ENCODE measurements around the gene ANKRD12. TPM values are rescaled to one million over a fixed set of nuclear protein-coding genes. Genes with fewer than 3 reads are reported as not detected.

ANKRD12 gene
- total and polyA plus RNA-seq, 2 experiments from 2014 or later: 23.9 to 92.4 TPM

DNA sequence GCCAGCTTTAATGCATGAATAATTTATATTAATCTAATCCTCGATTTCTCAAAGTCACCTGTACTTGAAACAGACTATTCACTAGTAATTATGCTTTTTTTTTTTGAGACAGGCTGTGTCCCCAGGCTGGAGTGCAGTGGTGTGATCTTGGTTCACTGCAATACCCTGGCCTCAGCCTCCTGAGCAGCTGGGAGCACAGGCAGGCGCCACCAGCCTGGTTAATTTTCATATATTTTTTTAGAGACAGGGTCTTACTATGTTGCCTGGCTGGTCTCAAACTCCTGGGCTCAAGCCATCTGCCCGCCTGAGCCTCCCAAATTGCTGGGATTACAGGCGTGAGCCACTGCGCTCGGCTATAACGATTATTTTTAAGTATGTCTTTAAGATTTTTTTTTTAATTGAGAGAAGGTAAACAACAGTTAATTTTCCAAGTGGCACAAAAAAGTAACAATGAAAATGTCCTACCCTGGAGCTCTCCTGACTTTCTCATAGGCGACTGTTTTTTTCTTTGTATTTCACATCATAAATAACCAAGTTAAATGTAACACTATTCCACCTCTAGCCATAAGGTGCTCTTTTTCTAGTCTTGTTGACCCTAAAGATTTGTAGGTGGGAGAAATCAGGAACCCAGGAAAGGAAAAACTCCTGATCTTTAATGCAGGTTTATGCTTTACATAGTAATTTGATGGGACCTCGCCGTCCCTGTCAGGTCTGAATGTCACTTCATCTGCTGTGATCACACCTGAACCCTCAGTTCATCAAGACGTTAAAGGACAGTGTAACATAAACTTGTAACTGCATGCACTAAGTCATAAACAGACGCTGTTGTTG, 1.3 kb upstream of the ANKRD12 start:
- Histone ChIP-seq H3K27ac (ENCODE audit: low read depth) (peak overlapping the region; percentile 94), H3K9me2 (ENCODE audit: insufficient read depth) (no peaks in the 10 kb centered on the region), H3K4me2 (peak overlapping the region; percentile 75), H3K36me3 (ENCODE audit: insufficient read depth) (no peaks in the 10 kb centered on the region; the same call in 1 of the 2 replicates), H4K20me1 (replicated peaks; ENCODE audit: insufficient read depth) (0 out of 2 replicates have a peak, but pooled peaks cover 3% of the 10 kb centered on the region), H3K4me1 (ENCODE audit: insufficient read depth) (peaks cover 15% of the 10 kb centered on the region; the same call in 1 of the 2 replicates), H3F3A (replicated peaks; ENCODE audit: low read depth) (peaks cover 10% of the 10 kb centered on the region), H2AFZ (no peak overlapping the region), H3K27me3 (ENCODE audit: insufficient read depth) (no peaks in the 10 kb centered on the region), H3K79me2 (replicated peaks; ENCODE audit: insufficient read depth) (peaks cover 40% of the 10 kb centered on the region), H3K4me3 (peak overlapping the region; percentile 81)
- Mint-ChIP-seq H3K9me3 (no peaks in the 10 kb centered on the region), H3K4me3 (peak overlapping the region; percentile 96), H3K27ac (peak overlapping the region; percentile 93), H3K27me3 (ENCODE audit: insufficient read depth, low read depth, poor library complexity) (peaks cover 13% of the 10 kb centered on the region), H3K4me1 (peaks cover 21% of the 10 kb centered on the region), H3K36me3 (ENCODE audit: low read depth) (peaks cover 34% of the 10 kb centered on the region)
- DNase-seq (ENCODE audit: low spot score) (no peak), ATAC-seq (no peak)
- no peak for TF ChIP-seq JUNB (IDR thresholded peaks at IDR 0.05; ENCODE audit: unreplicated experiment)
- TF ChIP-seq ZNF114 (CRISPR knock-in tag; IDR thresholded peaks at IDR 0.05): no peak
- TF ChIP-seq CREB1 (CRISPR knock-in tag; IDR thresholded peaks at IDR 0.05; ENCODE audit: low read depth): no peak
- TF ChIP-seq, protein P1, sequence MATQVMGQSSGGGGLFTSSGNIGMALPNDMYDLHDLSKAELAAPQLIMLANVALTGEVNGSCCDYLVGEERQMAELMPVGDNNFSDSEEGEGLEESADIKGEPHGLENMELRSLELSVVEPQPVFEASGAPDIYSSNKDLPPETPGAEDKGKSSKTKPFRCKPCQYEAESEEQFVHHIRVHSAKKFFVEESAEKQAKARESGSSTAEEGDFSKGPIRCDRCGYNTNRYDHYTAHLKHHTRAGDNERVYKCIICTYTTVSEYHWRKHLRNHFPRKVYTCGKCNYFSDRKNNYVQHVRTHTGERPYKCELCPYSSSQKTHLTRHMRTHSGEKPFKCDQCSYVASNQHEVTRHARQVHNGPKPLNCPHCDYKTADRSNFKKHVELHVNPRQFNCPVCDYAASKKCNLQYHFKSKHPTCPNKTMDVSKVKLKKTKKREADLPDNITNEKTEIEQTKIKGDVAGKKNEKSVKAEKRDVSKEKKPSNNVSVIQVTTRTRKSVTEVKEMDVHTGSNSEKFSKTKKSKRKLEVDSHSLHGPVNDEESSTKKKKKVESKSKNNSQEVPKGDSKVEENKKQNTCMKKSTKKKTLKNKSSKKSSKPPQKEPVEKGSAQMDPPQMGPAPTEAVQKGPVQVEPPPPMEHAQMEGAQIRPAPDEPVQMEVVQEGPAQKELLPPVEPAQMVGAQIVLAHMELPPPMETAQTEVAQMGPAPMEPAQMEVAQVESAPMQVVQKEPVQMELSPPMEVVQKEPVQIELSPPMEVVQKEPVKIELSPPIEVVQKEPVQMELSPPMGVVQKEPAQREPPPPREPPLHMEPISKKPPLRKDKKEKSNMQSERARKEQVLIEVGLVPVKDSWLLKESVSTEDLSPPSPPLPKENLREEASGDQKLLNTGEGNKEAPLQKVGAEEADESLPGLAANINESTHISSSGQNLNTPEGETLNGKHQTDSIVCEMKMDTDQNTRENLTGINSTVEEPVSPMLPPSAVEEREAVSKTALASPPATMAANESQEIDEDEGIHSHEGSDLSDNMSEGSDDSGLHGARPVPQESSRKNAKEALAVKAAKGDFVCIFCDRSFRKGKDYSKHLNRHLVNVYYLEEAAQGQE (IDR thresholded peaks at IDR 0.05; ENCODE audit: unreplicated experiment): no peak
- no peak for TF ChIP-seq EZH2 (IDR thresholded peaks at IDR 0.05; ENCODE audit: low read depth, unreplicated experiment)
- TF ChIP-seq NANOG (IDR thresholded peaks at IDR 0.05; ENCODE audit: borderline replicate concordance): no peak
- TF ChIP-seq STAT1 (IDR thresholded peaks at IDR 0.05; ENCODE audit: unreplicated experiment): no peak

DNA sequence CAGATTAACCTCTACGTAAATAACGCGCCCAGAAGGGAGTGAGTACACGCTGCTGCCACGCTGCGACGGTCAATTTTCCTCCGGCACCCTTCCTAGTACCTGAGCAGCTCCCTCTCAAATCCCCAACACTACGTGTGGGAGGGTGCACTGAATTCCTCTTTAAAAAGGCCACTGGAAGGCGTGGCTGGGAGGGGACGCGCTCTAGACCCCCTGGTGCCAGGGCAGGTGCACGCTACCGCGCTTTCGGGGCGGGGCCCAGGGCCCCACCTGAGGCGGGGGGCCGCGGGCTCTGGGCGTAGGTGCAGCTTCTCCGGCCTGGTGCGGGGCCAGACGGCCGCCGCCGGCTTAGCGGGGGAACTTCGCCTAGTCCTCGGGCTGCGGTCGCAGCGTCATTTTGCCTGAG, 668 bp upstream of the ANKRD12 start:
- peak overlapping the region; percentile 72; the same call in 1 of the 2 replicates for H2AFZ ChIP-seq

More for the DNA sequence above, 668 bp upstream of the ANKRD12 start:
- peak overlapping the region; percentile 75 for H3K4me2 ChIP-seq
- H3K4me3 ChIP-seq: peak overlapping the region; percentile 81
- Mint-ChIP-seq H3K4me3 (peak overlapping the region; percentile 96), H3K9me3 (no peaks in the 10 kb centered on the region), H3K36me3 (ENCODE audit: low read depth) (peaks cover 30% of the 10 kb centered on the region), H3K27ac (peak overlapping the region; percentile 99), H3K27me3 (ENCODE audit: insufficient read depth, low read depth, poor library complexity) (peaks cover 13% of the 10 kb centered on the region), H3K4me1 (peaks cover 25% of the 10 kb centered on the region)
- ATAC-seq: peak; percentile 83
- no peaks in the 10 kb centered on the region for H3K27me3 ChIP-seq (ENCODE audit: insufficient read depth)
- DNase-seq (ENCODE audit: low spot score): peak; percentile 93
- peak; percentile 68 for TF ChIP-seq POLR2AphosphoS5 (IDR thresholded peaks at IDR 0.05; ENCODE audit: low read depth)
- no peak for TF ChIP-seq JUNB (IDR thresholded peaks at IDR 0.05; ENCODE audit: unreplicated experiment)
- no peak for TF ChIP-seq EZH2 (IDR thresholded peaks at IDR 0.05; ENCODE audit: low read depth, unreplicated experiment)
- TF ChIP-seq, protein P1 (IDR thresholded peaks at IDR 0.05; ENCODE audit: unreplicated experiment): no peak
- TF ChIP-seq NANOG (IDR thresholded peaks at IDR 0.05; ENCODE audit: borderline replicate concordance): no peak
- no peak for TF ChIP-seq CREB1 (CRISPR knock-in tag; IDR thresholded peaks at IDR 0.05; ENCODE audit: low read depth)
- TF ChIP-seq, protein P2, sequence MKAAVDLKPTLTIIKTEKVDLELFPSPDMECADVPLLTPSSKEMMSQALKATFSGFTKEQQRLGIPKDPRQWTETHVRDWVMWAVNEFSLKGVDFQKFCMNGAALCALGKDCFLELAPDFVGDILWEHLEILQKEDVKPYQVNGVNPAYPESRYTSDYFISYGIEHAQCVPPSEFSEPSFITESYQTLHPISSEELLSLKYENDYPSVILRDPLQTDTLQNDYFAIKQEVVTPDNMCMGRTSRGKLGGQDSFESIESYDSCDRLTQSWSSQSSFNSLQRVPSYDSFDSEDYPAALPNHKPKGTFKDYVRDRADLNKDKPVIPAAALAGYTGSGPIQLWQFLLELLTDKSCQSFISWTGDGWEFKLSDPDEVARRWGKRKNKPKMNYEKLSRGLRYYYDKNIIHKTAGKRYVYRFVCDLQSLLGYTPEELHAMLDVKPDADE (IDR thresholded peaks at IDR 0.05): no peak
- peaks cover 15% of the 10 kb centered on the region; the same call in 1 of the 2 replicates for H3K4me1 ChIP-seq (ENCODE audit: insufficient read depth)
- H3F3A ChIP-seq (replicated peaks; ENCODE audit: low read depth): peaks cover 10% of the 10 kb centered on the region
- no peaks in the 10 kb centered on the region; the same call in 1 of the 2 replicates for H3K36me3 ChIP-seq (ENCODE audit: insufficient read depth)
- H3K79me2 ChIP-seq (replicated peaks; ENCODE audit: insufficient read depth): peaks cover 46% of the 10 kb centered on the region
- H3K27ac ChIP-seq (ENCODE audit: low read depth): peak overlapping the region; percentile 94
- no peaks in the 10 kb centered on the region for H3K9me2 ChIP-seq (ENCODE audit: insufficient read depth)
- H4K20me1 ChIP-seq (replicated peaks; ENCODE audit: insufficient read depth): 0 out of 2 replicates have a peak, but pooled peaks cover 3% of the 10 kb centered on the region
